Type B pancreatic cell (in vitro differentiated cells): ENCODE results near the gene KIF21A. TPM values are rescaled to one million over a fixed set of nuclear protein-coding genes. Genes with fewer than 3 reads are reported as not detected.

ENCODE experiments used
- DNase-seq: peaks from one replicate; pipeline ENCODE4 v3.0.0; 2021; ENCODE audit warnings: mixed read lengths; ENCODE audit not compliant: unreplicated experiment; ENCODE audit errors: extremely low spot score
- H3K27ac Mint-ChIP-seq: 2 replicates; pipeline ENCODE4 v1.8.0; 2021; ENCODE audit warnings: mild to moderate bottlenecking, mixed read lengths
- H3K27me3 Mint-ChIP-seq: 2 replicates; pipeline ENCODE4 v1.8.0; 2021; ENCODE audit warnings: mixed read lengths
- H3K36me3 Mint-ChIP-seq: 2 replicates; pipeline ENCODE4 v1.8.0; 2021; ENCODE audit warnings: mixed read lengths
- H3K4me1 Mint-ChIP-seq: one replicate; pipeline ENCODE4 v1.8.0; 2021; ENCODE audit warnings: mixed read lengths; ENCODE audit not compliant: unreplicated experiment
- H3K4me3 Mint-ChIP-seq: 2 replicates; pipeline ENCODE4 v1.8.0; 2021; ENCODE audit warnings: mild to moderate bottlenecking, mixed read lengths
- H3K9me3 Mint-ChIP-seq: 2 replicates; pipeline ENCODE4 v1.8.0; 2021; ENCODE audit warnings: mixed read lengths
- CTCF ChIP-seq: fragments of 200-600 bp; sonication (generic); conservative IDR thresholded peaks from 2 replicates; pipeline ENCODE4 v1.5.0; 2021; ENCODE audit warnings: antibody characterized with exemption, mild to moderate bottlenecking
- total RNA-seq: library from RNA; stranded (reverse); gene quantifications from 2 replicates; pipeline ENCODE4 v1.2.1, GENCODE V29; 2021; ENCODE audit warnings: low replicate concordance

Gene KIF21A
- total RNA-seq, 1 donor from 2014 or later, result 25.7 TPM

- H3K4me1 Mint-ChIP-seq, result no peaks in the 10 kb centered on the region
- no peak overlapping the region for H3K27ac Mint-ChIP-seq
- no peak for TF ChIP-seq CTCF
- no peaks in the 10 kb centered on the region for H3K36me3 Mint-ChIP-seq
- no peak overlapping the region for H3K4me3 Mint-ChIP-seq
- no peaks in the 10 kb centered on the region for H3K27me3 Mint-ChIP-seq
- H3K9me3 Mint-ChIP-seq, result no peaks in the 10 kb centered on the region
- DNase-seq, result no peak
Observed at GRCh38 chr12:39278426-39278825, 164.5 kb downstream of the KIF21A start.

GRCh38 chr12:39277416-39277815 is 165.5 kb downstream of the KIF21A start:
- no peak overlapping the region for H3K27ac Mint-ChIP-seq

GRCh38 chr12:39275846-39276245 is 167.1 kb downstream of the KIF21A start:
- Mint-ChIP-seq H3K27ac (no peak overlapping the region), H3K27me3 (peaks cover 3% of the 10 kb centered on the region), H3K9me3 (no peaks in the 10 kb centered on the region), H3K4me3 (no peak overlapping the region), H3K4me1 (no peaks in the 10 kb centered on the region), H3K36me3 (no peaks in the 10 kb centered on the region)
- TF ChIP-seq CTCF, result no peak
- DNase-seq, result no peak

More at GRCh38 chr12:39277416-39277815, 165.5 kb downstream of the KIF21A start:
- TF ChIP-seq CTCF, result no peak
- DNase-seq, result no peak
- H3K36me3 Mint-ChIP-seq, result no peaks in the 10 kb centered on the region
- H3K4me3 Mint-ChIP-seq, result no peak overlapping the region
- H3K27me3 Mint-ChIP-seq, result peaks cover 3% of the 10 kb centered on the region
- H3K4me1 Mint-ChIP-seq, result no peaks in the 10 kb centered on the region
- H3K9me3 Mint-ChIP-seq, result no peaks in the 10 kb centered on the region

GRCh38 chr12:39272871-39273655 is 169.9 kb downstream of the KIF21A start:
- no peaks in the 10 kb centered on the region for H3K4me1 Mint-ChIP-seq
- no peak for DNase-seq
- H3K27ac Mint-ChIP-seq, result no peak overlapping the region
- no peak overlapping the region for H3K4me3 Mint-ChIP-seq
- H3K27me3 Mint-ChIP-seq, result peaks cover 3% of the 10 kb centered on the region
- TF ChIP-seq CTCF, result peak; percentile 82
- H3K36me3 Mint-ChIP-seq, result no peaks in the 10 kb centered on the region
- no peaks in the 10 kb centered on the region for H3K9me3 Mint-ChIP-seq

GRCh38 chr12:39269492-39269891 is 173.4 kb downstream of the KIF21A start:
- no peak overlapping the region for H3K27ac Mint-ChIP-seq
- H3K36me3 Mint-ChIP-seq, result no peaks in the 10 kb centered on the region
- no peaks in the 10 kb centered on the region for H3K9me3 Mint-ChIP-seq
- no peak for DNase-seq
- no peak for TF ChIP-seq CTCF
- no peak overlapping the region for H3K4me3 Mint-ChIP-seq
- H3K27me3 Mint-ChIP-seq, result peaks cover 3% of the 10 kb centered on the region
- no peaks in the 10 kb centered on the region for H3K4me1 Mint-ChIP-seq
